ENCODE data around the gene LHFPL6. TPM values are rescaled to one million over a fixed set of nuclear protein-coding genes. Genes with fewer than 3 reads are reported as not detected.

Gene LHFPL6
- total and polyA plus RNA-seq, 8 donors, result 1.8 to 13.4 (median 7.1) TPM

DNA sequence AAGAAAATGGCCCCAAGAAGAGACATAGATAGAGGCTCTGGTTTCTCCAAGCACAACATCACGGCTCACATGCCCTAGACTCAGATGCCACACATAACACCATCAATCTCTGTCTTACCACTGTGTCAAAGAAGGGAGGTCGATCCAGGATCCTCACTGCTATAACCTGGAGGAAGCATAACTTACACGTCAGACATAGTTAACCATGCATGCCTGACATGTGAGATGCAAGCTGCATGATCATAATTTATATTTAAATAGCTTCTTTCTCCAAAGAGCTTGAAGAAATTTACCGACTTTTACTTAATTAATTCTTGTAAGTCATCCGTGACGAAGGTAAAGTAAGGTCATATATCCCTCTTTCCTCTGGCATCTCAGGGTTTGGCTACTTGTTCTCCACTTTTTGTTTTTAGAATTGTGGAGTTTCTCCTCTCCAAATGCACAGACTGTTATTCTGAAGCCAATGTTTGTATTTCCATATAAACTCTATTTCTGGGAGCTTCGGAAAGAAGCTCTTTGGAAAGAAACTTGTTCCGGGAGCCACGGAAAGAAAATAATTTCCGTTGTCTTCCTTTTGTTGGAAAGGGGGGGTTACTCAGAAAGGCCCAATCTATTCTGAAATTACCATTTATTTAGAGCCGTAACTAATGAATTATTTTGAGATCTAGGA, 205.6 kb downstream of the LHFPL6 start:
- Histone ChIP-seq H3K4me3 (no peak overlapping the region), H3K27me3 (no peaks in the 10 kb centered on the region), H3K27ac (no peak overlapping the region), H3K9me3 (no peaks in the 10 kb centered on the region), H3K4me1 (no peaks in the 10 kb centered on the region), H3K36me3 (no peaks in the 10 kb centered on the region)
- DNase-seq (no peak), ATAC-seq (no peak), FAIRE-seq (no peak)
- TF ChIP-seq, protein P1, sequence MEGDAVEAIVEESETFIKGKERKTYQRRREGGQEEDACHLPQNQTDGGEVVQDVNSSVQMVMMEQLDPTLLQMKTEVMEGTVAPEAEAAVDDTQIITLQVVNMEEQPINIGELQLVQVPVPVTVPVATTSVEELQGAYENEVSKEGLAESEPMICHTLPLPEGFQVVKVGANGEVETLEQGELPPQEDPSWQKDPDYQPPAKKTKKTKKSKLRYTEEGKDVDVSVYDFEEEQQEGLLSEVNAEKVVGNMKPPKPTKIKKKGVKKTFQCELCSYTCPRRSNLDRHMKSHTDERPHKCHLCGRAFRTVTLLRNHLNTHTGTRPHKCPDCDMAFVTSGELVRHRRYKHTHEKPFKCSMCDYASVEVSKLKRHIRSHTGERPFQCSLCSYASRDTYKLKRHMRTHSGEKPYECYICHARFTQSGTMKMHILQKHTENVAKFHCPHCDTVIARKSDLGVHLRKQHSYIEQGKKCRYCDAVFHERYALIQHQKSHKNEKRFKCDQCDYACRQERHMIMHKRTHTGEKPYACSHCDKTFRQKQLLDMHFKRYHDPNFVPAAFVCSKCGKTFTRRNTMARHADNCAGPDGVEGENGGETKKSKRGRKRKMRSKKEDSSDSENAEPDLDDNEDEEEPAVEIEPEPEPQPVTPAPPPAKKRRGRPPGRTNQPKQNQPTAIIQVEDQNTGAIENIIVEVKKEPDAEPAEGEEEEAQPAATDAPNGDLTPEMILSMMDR (IDR thresholded peaks at IDR 0.05), result no peak
- intact Hi-C loops (cut with DNase I), result no loop called here
- 64 to 72% methylated on average over 11 of the region's 11 CpGs for WGBS, 2 donors

DNA sequence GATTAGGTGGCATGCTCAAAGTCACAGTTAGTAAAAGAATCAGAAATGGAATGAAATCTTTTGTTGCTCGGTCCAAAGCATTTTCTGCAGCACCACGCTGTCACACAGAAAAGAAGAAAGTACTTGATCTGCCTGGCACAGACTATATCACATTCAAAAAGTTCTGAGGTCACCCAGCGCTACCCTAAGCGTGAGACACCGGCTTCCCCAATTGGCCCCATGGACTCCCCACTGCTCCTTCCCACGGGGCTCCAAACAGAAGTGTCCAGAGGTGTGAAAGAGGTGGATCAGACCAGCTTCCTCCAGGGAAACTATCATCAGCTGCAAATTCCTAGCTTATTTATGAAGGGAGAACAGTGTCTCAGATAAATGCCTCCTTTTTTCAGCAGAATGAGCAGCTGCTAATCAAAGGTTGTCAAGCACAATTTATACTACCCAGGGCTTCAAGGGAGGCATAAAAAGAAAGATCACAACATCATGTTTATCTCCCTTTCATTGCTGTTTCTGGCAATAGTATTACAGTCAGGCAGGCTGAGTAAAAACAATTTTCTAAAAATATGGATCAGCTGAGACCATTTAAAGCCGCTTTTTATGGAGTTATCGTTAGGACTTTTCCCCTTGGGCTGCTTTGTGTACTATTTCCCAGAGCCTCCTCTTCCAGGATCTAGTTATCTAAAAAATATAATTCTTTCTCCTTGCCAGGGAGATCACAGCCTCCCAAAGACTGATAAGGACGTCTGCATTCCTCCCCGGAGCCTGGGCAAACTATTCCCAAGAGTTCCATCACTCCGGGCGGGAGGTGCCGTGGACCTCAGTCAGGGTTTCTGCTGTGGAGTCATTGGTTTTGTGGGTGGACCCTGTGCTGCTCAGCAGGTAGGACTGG, 208.0 kb downstream of the LHFPL6 start:
- TF ChIP-seq, protein P1 (IDR thresholded peaks at IDR 0.05), result no peak
- intact Hi-C loops (cut with DNase I), result no loop called here
- no peak overlapping the region for H3K4me3 ChIP-seq
- FAIRE-seq (no peak), ATAC-seq (no peak), DNase-seq (no peak)
- H3K27me3 ChIP-seq, result no peaks in the 10 kb centered on the region
- no peak overlapping the region for H3K27ac ChIP-seq
- no peaks in the 10 kb centered on the region for H3K4me1 ChIP-seq
- no peaks in the 10 kb centered on the region for H3K36me3 ChIP-seq
- no peaks in the 10 kb centered on the region for H3K9me3 ChIP-seq
- 40 to 41% methylated on average over 13 of the region's 13 CpGs for WGBS, 2 donors

DNA sequence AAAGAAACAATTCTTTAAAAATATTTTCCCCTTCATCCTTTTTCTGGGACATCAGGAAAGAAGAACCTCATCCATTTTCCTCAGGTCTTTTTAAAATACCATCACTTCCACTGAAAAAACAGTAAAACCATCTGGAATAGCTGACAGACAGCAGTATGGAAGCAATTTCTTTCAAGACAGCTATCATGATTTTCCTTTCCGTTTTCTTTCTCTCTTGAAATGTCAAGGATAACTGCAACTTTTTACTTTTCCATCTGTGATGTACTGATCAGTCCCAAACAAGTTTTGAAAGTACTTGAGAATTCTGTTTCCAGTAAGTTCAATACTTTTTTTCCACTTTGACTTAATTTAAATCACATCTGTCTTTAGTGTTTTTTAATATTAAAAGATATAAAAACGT, 211.2 kb downstream of the LHFPL6 start:
- no peaks in the 10 kb centered on the region for H3K9me3 ChIP-seq
- no peaks in the 10 kb centered on the region for H3K4me1 ChIP-seq
- 52 to 54% methylated on average over 2 of the region's 2 CpGs for WGBS, 2 donors
- H3K36me3 ChIP-seq, result no peaks in the 10 kb centered on the region
- FAIRE-seq (no peak), DNase-seq (no peak), ATAC-seq (no peak)
- H3K4me3 ChIP-seq, result no peak overlapping the region
- TF ChIP-seq, protein P1 (IDR thresholded peaks at IDR 0.05), result no peak
- intact Hi-C loops (cut with DNase I), result no loop called here
- H3K27ac ChIP-seq, result no peak overlapping the region
- H3K27me3 ChIP-seq, result no peaks in the 10 kb centered on the region

DNA sequence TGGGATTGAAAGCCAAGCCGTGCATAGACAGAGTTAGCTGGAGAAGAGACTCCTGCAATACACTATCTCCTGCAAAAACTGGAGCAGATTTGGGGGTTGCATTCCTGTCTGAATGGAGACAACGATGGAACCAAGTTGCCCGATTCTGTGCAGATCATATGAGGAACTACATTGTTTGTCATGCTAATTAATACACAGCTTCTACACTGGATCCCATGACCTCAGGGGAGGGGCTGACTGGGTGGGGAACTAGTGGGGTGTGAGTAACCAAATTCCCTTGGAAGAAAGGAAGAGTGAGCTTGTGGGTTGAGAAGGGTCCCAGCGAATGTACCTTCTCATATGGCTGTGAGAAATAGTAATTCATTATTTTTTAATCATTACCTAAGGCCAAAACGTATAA, 214.0 kb downstream of the LHFPL6 start:
- TF ChIP-seq, protein P1 (IDR thresholded peaks at IDR 0.05), result no peak
- Histone ChIP-seq H3K27me3 (no peaks in the 10 kb centered on the region), H3K27ac (no peak overlapping the region), H3K4me3 (no peak overlapping the region), H3K9me3 (no peaks in the 10 kb centered on the region), H3K36me3 (no peaks in the 10 kb centered on the region), H3K4me1 (no peaks in the 10 kb centered on the region)
- FAIRE-seq, result no peak
- DNase-seq, result no peak
- ATAC-seq, result no peak
- 59 to 66% methylated on average over 5 of the region's 5 CpGs for WGBS, 2 donors
- intact Hi-C loops (cut with DNase I), result no loop called here
